ENCODE results near the gene MIER2. TPM values are rescaled to one million over a fixed set of nuclear protein-coding genes. Genes with fewer than 3 reads are reported as not detected.

The MIER2 gene
- total and polyA plus RNA-seq, 2 donors (not counting 1 experiment from before 2014, with no cell fraction given), result 10.5 to 19.7 TPM

DNA sequence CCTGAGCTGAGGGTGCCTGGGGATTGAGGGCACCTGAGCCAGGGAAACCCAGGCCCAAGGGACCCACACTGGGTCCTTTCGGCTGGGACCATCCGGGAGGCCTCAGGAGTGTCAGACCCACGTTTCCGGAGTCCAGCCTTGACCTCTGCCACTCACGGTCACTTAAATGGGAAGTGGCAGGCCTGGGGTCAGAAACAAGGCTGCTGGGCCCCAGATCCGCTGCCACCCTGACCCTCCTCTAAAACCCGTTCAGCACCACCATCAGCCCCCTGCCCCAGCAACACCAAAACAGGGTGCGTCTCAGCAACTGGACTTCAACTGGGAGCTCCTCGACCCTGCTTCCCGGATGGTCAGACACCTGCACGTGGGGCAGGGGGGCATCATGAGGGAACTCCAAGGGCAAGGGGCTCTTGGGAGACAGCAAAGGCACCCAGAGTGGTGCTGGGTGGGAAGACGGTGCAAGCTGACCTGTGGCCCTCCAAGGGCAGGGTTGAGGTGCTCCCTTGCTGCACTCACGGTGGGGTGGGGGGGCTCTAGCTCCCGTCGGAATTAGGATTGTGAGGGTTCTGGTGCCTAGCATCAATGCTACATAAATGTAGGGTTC, 52.2 kb downstream of the MIER2 start:
- Histone ChIP-seq H2AFZ (ENCODE audit: insufficient read depth, low read depth, low read length, poor library complexity, severe bottlenecking) (no peak overlapping the region), H3K9ac (ENCODE audit: low read length) (no peak overlapping the region), H3K4me2 (replicated peaks; ENCODE audit: low read depth, low read length, poor library complexity, severe bottlenecking) (no peak overlapping the region), H4K20me1 (ENCODE audit: control insufficient read depth, insufficient read depth, low read length, poor library complexity, severe bottlenecking) (no peaks in the 10 kb centered on the region), H3K36me3 (replicated peaks in 1 of 2; ENCODE audit: control extremely low read depth in 1 of 2, control insufficient read depth in 1 of 2, extremely low read depth in 1 of 2, insufficient read depth in 2 of 2, low read length in 1 of 2) (no peaks in the 10 kb centered on the region), H3K27ac (ENCODE audit: low read length in 2 of 2) (no peak overlapping the region), H3K9me3 (ENCODE audit: control extremely low read depth in 1 of 3, control insufficient read depth in 2 of 3, insufficient read depth in 1 of 3, low read length in 2 of 3) (peaks cover 0 to 24% (median 0%) of the 10 kb centered on the region in 3 donors), H3K27me3 (replicated peaks in 1 of 4; ENCODE audit: control extremely low read depth in 1 of 4, control insufficient read depth in 3 of 4, insufficient read depth in 4 of 4, low read length in 3 of 4) (peaks cover 0 to 54% (median 25%) of the 10 kb centered on the region in 4 experiments), H3K4me1 (ENCODE audit: control insufficient read depth in 2 of 2, insufficient read depth in 2 of 2, low read length in 2 of 2) (peaks cover 11 to 22% of the 10 kb centered on the region in 2 donors), H3K4me3 (ENCODE audit: control extremely low read depth in 1 of 5, extremely low read depth in 1 of 5, insufficient read depth in 1 of 5, low read depth in 2 of 5, low read length in 4 of 5) (no peak overlapping the region), H3K79me2 (ENCODE audit: control insufficient read depth, insufficient read depth, low read length) (no peaks in the 10 kb centered on the region)
- POLR2A ChIA-PET, result no interaction called here
- H3K4me1 Mint-ChIP-seq, result peaks cover 12% of the 10 kb centered on the region
- H3K9me3 Mint-ChIP-seq (ENCODE audit: insufficient read depth), result no peaks in the 10 kb centered on the region
- DNase-seq, result no peak
- peak overlapping the region; percentile 19 for H3K4me3 Mint-ChIP-seq
- intact Hi-C loops (cut with micrococcal nuclease), result no loop called here
- H3K27ac Mint-ChIP-seq, result no peak overlapping the region
- CTCF ChIA-PET, result no interaction called here
- no peak for ATAC-seq (ENCODE audit: low read depth)
- H3K27me3 Mint-ChIP-seq, result peaks cover 53% of the 10 kb centered on the region
- 90% methylated on average over 12 of the region's 15 CpGs for WGBS (ENCODE audit: insufficient coverage)
- TF ChIP-seq, protein P1, sequence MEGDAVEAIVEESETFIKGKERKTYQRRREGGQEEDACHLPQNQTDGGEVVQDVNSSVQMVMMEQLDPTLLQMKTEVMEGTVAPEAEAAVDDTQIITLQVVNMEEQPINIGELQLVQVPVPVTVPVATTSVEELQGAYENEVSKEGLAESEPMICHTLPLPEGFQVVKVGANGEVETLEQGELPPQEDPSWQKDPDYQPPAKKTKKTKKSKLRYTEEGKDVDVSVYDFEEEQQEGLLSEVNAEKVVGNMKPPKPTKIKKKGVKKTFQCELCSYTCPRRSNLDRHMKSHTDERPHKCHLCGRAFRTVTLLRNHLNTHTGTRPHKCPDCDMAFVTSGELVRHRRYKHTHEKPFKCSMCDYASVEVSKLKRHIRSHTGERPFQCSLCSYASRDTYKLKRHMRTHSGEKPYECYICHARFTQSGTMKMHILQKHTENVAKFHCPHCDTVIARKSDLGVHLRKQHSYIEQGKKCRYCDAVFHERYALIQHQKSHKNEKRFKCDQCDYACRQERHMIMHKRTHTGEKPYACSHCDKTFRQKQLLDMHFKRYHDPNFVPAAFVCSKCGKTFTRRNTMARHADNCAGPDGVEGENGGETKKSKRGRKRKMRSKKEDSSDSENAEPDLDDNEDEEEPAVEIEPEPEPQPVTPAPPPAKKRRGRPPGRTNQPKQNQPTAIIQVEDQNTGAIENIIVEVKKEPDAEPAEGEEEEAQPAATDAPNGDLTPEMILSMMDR (IDR thresholded peaks at IDR 0.05), result no peak
- no peak for TF ChIP-seq EZH2 (IDR thresholded peaks at IDR 0.05; ENCODE audit: borderline replicate concordance, insufficient read depth, low read depth, low read length, poor library complexity, severe bottlenecking)

DNA sequence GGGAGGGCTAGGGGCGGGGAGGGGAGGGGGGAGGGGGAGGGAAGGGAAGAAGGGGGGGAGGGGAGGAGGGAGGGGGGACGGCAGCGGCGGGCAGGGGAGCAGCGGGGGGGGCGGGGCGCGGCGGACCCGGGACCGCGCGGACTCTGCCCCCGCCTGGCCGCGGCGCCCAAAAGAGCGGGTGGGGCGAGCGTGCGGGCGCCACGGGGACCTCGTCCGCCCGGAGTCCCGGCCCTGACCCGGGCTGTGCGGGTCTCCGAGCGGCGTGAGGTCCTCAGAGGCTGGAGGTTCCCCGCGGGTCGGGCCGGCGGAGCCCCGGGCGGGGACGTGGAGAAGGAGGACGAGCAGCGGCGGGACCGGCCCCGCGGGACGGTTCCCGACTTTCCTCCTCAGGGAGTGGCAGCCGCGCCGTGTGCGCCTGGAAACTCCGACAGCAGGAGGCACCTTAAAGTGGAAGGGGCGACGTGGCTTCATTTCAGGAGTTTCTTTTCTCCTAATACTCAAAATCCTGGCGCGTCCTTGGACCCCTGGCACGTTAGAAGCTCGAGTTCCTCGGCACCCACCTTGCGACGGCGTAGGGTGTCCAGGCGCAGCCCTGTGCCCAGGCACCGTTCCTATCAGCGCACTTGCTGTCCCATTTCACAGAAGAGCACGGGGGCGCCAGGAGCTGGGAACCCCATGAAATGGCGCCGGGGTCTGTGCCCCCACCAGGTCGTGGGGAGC, 52.9 kb downstream of the MIER2 start:
- H3K27me3 ChIP-seq (replicated peaks in 1 of 4; ENCODE audit: control extremely low read depth in 1 of 4, control insufficient read depth in 3 of 4, insufficient read depth in 4 of 4, low read length in 3 of 4), result peaks cover 0 to 54% (median 25%) of the 10 kb centered on the region in 4 experiments
- peaks cover 11 to 22% of the 10 kb centered on the region in 2 donors for H3K4me1 ChIP-seq (ENCODE audit: control insufficient read depth in 2 of 2, insufficient read depth in 2 of 2, low read length in 2 of 2)
- Mint-ChIP-seq H3K9me3 (ENCODE audit: insufficient read depth) (no peaks in the 10 kb centered on the region), H3K27me3 (peaks cover 53% of the 10 kb centered on the region), H3K4me3 (no peak overlapping the region), H3K4me1 (peaks cover 12% of the 10 kb centered on the region), H3K27ac (no peak overlapping the region)
- intact Hi-C loops (cut with micrococcal nuclease), result no loop called here
- ATAC-seq (ENCODE audit: low read depth), result no peak
- ChIA-PET CTCF (no interaction called here), POLR2A (no interaction called here)
- peaks cover 0 to 24% (median 0%) of the 10 kb centered on the region in 3 donors for H3K9me3 ChIP-seq (ENCODE audit: control extremely low read depth in 1 of 3, control insufficient read depth in 2 of 3, insufficient read depth in 1 of 3, low read length in 2 of 3)
- no peak overlapping the region for H3K4me3 ChIP-seq (ENCODE audit: control extremely low read depth in 1 of 5, extremely low read depth in 1 of 5, insufficient read depth in 1 of 5, low read depth in 2 of 5, low read length in 4 of 5)
- H3K4me2 ChIP-seq (replicated peaks; ENCODE audit: low read depth, low read length, poor library complexity, severe bottlenecking), result no peak overlapping the region
- no peak for DNase-seq
- TF ChIP-seq EZH2 (IDR thresholded peaks at IDR 0.05; ENCODE audit: borderline replicate concordance, insufficient read depth, low read depth, low read length, poor library complexity, severe bottlenecking), result no peak
- TF ChIP-seq, protein P1 (IDR thresholded peaks at IDR 0.05), result no peak
- no peak overlapping the region for H3K9ac ChIP-seq (ENCODE audit: low read length)
- no peak overlapping the region for H3K27ac ChIP-seq (ENCODE audit: low read length in 2 of 2)
- no peaks in the 10 kb centered on the region for H4K20me1 ChIP-seq (ENCODE audit: control insufficient read depth, insufficient read depth, low read length, poor library complexity, severe bottlenecking)
- no peak overlapping the region for H2AFZ ChIP-seq (ENCODE audit: insufficient read depth, low read depth, low read length, poor library complexity, severe bottlenecking)
- no peaks in the 10 kb centered on the region for H3K79me2 ChIP-seq (ENCODE audit: control insufficient read depth, insufficient read depth, low read length)
- 42% methylated on average over 66 of the region's 71 CpGs for WGBS (ENCODE audit: insufficient coverage)
- H3K36me3 ChIP-seq (replicated peaks in 1 of 2; ENCODE audit: control extremely low read depth in 1 of 2, control insufficient read depth in 1 of 2, extremely low read depth in 1 of 2, insufficient read depth in 2 of 2, low read length in 1 of 2), result no peaks in the 10 kb centered on the region

Measured in B cell (primary cell).